CD4-positive, alpha-beta T cell (primary cell): ENCODE measurements around the gene F7. TPM values are rescaled to one million over a fixed set of nuclear protein-coding genes. Genes with fewer than 3 reads are reported as not detected.

Experiments
- ATAC-seq: fragments of 200-7000 bp; cut with Tn5 transposase; one replicate; pipeline ENCODE4 v1.10.0; 2022; ENCODE audit warnings: mild to moderate bottlenecking; ENCODE audit not compliant: poor library complexity
- CTCF ChIA-PET: fragments of 350-600 bp; sonication (Branson Sonifier 250); formaldehyde crosslinking; loops from one replicate; lab custom pipeline; 2021; ENCODE audit warnings: antibody characterized with exemption, inconsistent platforms; lab: Charles Lee
- POLR2A ChIA-PET: fragments of 350-600 bp; sonication (Branson Sonifier 250); formaldehyde crosslinking; loops from one replicate; lab custom pipeline; 2021; ENCODE audit warnings: antibody characterized with exemption, inconsistent platforms; lab: Charles Lee
- DNase-seq, 14 experiments: peaks; one replicate each; pipeline ENCODE4 v3.0.0-alpha.2; 2013 to 2020; ENCODE audit warnings: mixed read lengths in 2 of 14
- H3K27ac ChIP-seq, 2 donors: one replicate each; pipeline versions ENCODE4 v1.5.1 to v1.7.0; 2013; ENCODE audit warnings: low read length in 2 of 2, low read depth in 1 of 2, mild to moderate bottlenecking in 1 of 2
- H3K27me3 ChIP-seq, 2 experiments: 1 replicate in 1 of 2; 2 replicates in 1 of 2; pipeline versions ENCODE4 v1.6.1 to v1.7.0; 2013; ENCODE audit warnings: low read length in 2 of 2, control low read depth in 1 of 2, mild to moderate bottlenecking in 1 of 2, moderate library complexity in 1 of 2; ENCODE audit not compliant: insufficient read depth in 2 of 2, control insufficient read depth in 1 of 2
- H3K36me3 ChIP-seq: one replicate; pipeline ENCODE4 v1.6.1; 2013; ENCODE audit warnings: low read length, control low read depth; ENCODE audit not compliant: insufficient read depth
- H3K4me1 ChIP-seq: one replicate; pipeline ENCODE4 v1.6.1; 2013; ENCODE audit warnings: low read length, control low read depth; ENCODE audit not compliant: insufficient read depth
- H3K4me3 ChIP-seq: one replicate; pipeline ENCODE4 v1.5.1; 2013; ENCODE audit warnings: mild to moderate bottlenecking, low read length, moderate library complexity
- H3K9me3 ChIP-seq, 2 experiments: 1 replicate in 1 of 2; 2 replicates in 1 of 2; pipeline versions ENCODE4 v1.6.1 to v1.7.0; 2013; ENCODE audit warnings: low read length in 2 of 2, mild to moderate bottlenecking in 2 of 2, control low read depth in 1 of 2, moderate library complexity in 1 of 2; ENCODE audit not compliant: control insufficient read depth in 1 of 2, insufficient read depth in 1 of 2
- H3K27ac Mint-ChIP-seq: one replicate; pipeline ENCODE4 v1.8.0; 2020; ENCODE audit warnings: mixed read lengths
- H3K27me3 Mint-ChIP-seq: one replicate; pipeline ENCODE4 v1.8.0; 2021; ENCODE audit warnings: mixed read lengths
- H3K36me3 Mint-ChIP-seq: one replicate; pipeline ENCODE4 v1.8.0; 2021; ENCODE audit warnings: low read depth, mixed read lengths
- H3K4me1 Mint-ChIP-seq: one replicate; pipeline ENCODE4 v1.8.0; 2021; ENCODE audit warnings: low read depth, mixed read lengths
- H3K4me3 Mint-ChIP-seq: one replicate; pipeline ENCODE4 v1.8.0; 2020; ENCODE audit warnings: mild to moderate bottlenecking, mixed read lengths
- H3K9me3 Mint-ChIP-seq: one replicate; pipeline ENCODE4 v1.8.0; 2020; ENCODE audit warnings: mixed read lengths
- CTCF ChIP-seq: fragments of 200-600 bp; IDR thresholded peaks from one replicate; pipeline ENCODE4 v1.8.0; 2022; ENCODE audit warnings: antibody characterized with exemption, mild to moderate bottlenecking
- intact Hi-C, 2 experiments: fragments of 100-400 bp; cut with DNase I in 1 of 2; cut with micrococcal nuclease in 1 of 2; formaldehyde crosslinking; loops; one replicate each; pipeline versions ENCODE4 v1.15.1 to v1.9.0; 2023 to 2025; cut with DNase I, micrococcal nuclease
- total RNA-seq, 174 experiments: library from RNA in 2 of 174; stranded (reverse) in 2 of 174; gene quantifications; one replicate each; pipeline ENCODE4 v1.2.3 and lab custom pipeline; 2021 to 2026

F7 gene
- total RNA-seq, 2 experiments from 2014 or later = not detected

- Histone ChIP-seq H3K9me3 (no peaks in the 10 kb centered on the region), H3K27me3 (peaks cover 4 to 9% of the 10 kb centered on the region in 2 experiments), H3K4me3 (no peak overlapping the region), H3K4me1 (peaks cover 3% of the 10 kb centered on the region), H3K27ac (no peak overlapping the region), H3K36me3 (no peaks in the 10 kb centered on the region)
- Mint-ChIP-seq H3K36me3 (no peaks in the 10 kb centered on the region), H3K27ac (no peak overlapping the region), H3K9me3 (no peaks in the 10 kb centered on the region), H3K4me3 (no peak overlapping the region), H3K27me3 (peaks cover 28% of the 10 kb centered on the region), H3K4me1 (peaks cover 6% of the 10 kb centered on the region)
- intact Hi-C loops = no loop called here
- ChIA-PET CTCF (no interaction called here), POLR2A (no interaction called here)
- ATAC-seq (no peak), DNase-seq (no peak)
- no peak for TF ChIP-seq CTCF
Measured at GRCh38 chr13:113124211-113124970, 18.8 kb downstream of the F7 start.

- peaks cover 0 to 10% of the 10 kb centered on the region in 2 experiments for H3K9me3 ChIP-seq
- no peak for DNase-seq
- H3K4me1 ChIP-seq = peaks cover 13% of the 10 kb centered on the region
- Mint-ChIP-seq H3K4me1 (peaks cover 6% of the 10 kb centered on the region), H3K36me3 (no peaks in the 10 kb centered on the region), H3K9me3 (no peaks in the 10 kb centered on the region), H3K27ac (no peak overlapping the region), H3K27me3 (peaks cover 29% of the 10 kb centered on the region), H3K4me3 (no peak overlapping the region)
- ChIA-PET CTCF (no interaction called here), POLR2A (no interaction called here)
- no peak for ATAC-seq
- H3K36me3 ChIP-seq = no peaks in the 10 kb centered on the region
- no peak overlapping the region for H3K4me3 ChIP-seq
- H3K27ac ChIP-seq = no peak overlapping the region
- H3K27me3 ChIP-seq = peaks cover 4 to 8% of the 10 kb centered on the region in 2 experiments
- intact Hi-C loops = no loop called here
- TF ChIP-seq CTCF = no peak
Measured at GRCh38 chr13:113125506-113126264, 20.1 kb downstream of the F7 start.

GRCh38 chr13:113126265-113127150, 20.9 kb downstream of the F7 start:
- Mint-ChIP-seq H3K36me3 (no peaks in the 10 kb centered on the region), H3K9me3 (no peaks in the 10 kb centered on the region), H3K27ac (no peak overlapping the region), H3K4me1 (peaks cover 6% of the 10 kb centered on the region), H3K27me3 (peaks cover 35% of the 10 kb centered on the region), H3K4me3 (no peak overlapping the region)
- ChIA-PET CTCF (no interaction called here), POLR2A (no interaction called here)
- peaks cover 13% of the 10 kb centered on the region for H3K4me1 ChIP-seq
- DNase-seq (no peak), ATAC-seq (no peak)
- H3K27ac ChIP-seq = no peak overlapping the region
- H3K4me3 ChIP-seq = no peak overlapping the region
- H3K9me3 ChIP-seq = peaks cover 0 to 10% of the 10 kb centered on the region in 2 experiments
- TF ChIP-seq CTCF = no peak
- no peaks in the 10 kb centered on the region for H3K36me3 ChIP-seq
- intact Hi-C loops = no loop called here
- peaks cover 4 to 7% of the 10 kb centered on the region in 2 experiments for H3K27me3 ChIP-seq
